H9 (cell line): ENCODE data around the gene IL36B. TPM values are rescaled to one million over a fixed set of nuclear protein-coding genes. Genes with fewer than 3 reads are reported as not detected.

ENCODE experiments used
- DNase-seq: peaks from one replicate; pipeline ENCODE4 v3.0.0-alpha.2; 2017
- H2AFZ ChIP-seq: one replicate; pipeline ENCODE4 v1.6.1; 2013; ENCODE audit warnings: mild to moderate bottlenecking, low read length, control low read depth, moderate library complexity
- H2AK5ac ChIP-seq: 2 replicates; pipeline ENCODE4 v1.6.1; 2013; ENCODE audit warnings: low read length, control low read depth, mixed read lengths; ENCODE audit not compliant: insufficient read length
- H2BK120ac ChIP-seq: one replicate; pipeline ENCODE4 v1.6.1; 2013; ENCODE audit warnings: low read depth, mild to moderate bottlenecking, low read length, control low read depth, inconsistent platforms; ENCODE audit not compliant: poor library complexity, severe bottlenecking
- H2BK12ac ChIP-seq: 2 replicates; pipeline ENCODE4 v1.6.1; 2013; ENCODE audit warnings: low read length, control low read depth, mixed read lengths, low read depth; ENCODE audit not compliant: insufficient read length
- H2BK15ac ChIP-seq: 2 replicates; pipeline ENCODE4 v1.6.1; 2013; ENCODE audit warnings: low read depth, low read length, control low read depth
- H2BK20ac ChIP-seq: one replicate; pipeline ENCODE4 v1.6.1; 2013; ENCODE audit warnings: low read depth, mild to moderate bottlenecking, low read length, control low read depth, inconsistent platforms; ENCODE audit not compliant: poor library complexity, severe bottlenecking
- H2BK5ac ChIP-seq: 2 replicates; pipeline ENCODE4 v1.6.1; 2013; ENCODE audit warnings: low read length, control low read depth, mixed read lengths; ENCODE audit not compliant: insufficient read length
- H3K14ac ChIP-seq: 2 replicates; pipeline ENCODE4 v1.6.1; 2013; ENCODE audit warnings: low read length, control low read depth; ENCODE audit not compliant: insufficient read depth
- H3K18ac ChIP-seq: 2 replicates; pipeline ENCODE4 v1.6.1; 2013; ENCODE audit warnings: low read depth, mild to moderate bottlenecking, mixed read lengths, low read length, control low read depth; ENCODE audit not compliant: insufficient read length
- H3K23ac ChIP-seq: 2 replicates; pipeline ENCODE4 v1.6.1; 2013; ENCODE audit warnings: low read length, control low read depth, mixed read lengths, low read depth; ENCODE audit not compliant: insufficient read length
- H3K23me2 ChIP-seq: 2 replicates; pipeline ENCODE4 v1.6.1; 2013; ENCODE audit warnings: low read depth, mild to moderate bottlenecking, mixed read lengths, low read length, control low read depth; ENCODE audit not compliant: insufficient read length, poor library complexity, severe bottlenecking
- H3K27ac ChIP-seq: 2 replicates; pipeline ENCODE4 v1.5.1; 2013; ENCODE audit warnings: low read length, control low read depth, mixed read lengths, low read depth; ENCODE audit not compliant: insufficient read length
- H3K27me3 ChIP-seq: 2 replicates; pipeline ENCODE4 v1.6.1; 2013; ENCODE audit warnings: low read length, control low read depth, inconsistent platforms; ENCODE audit not compliant: insufficient read depth
- H3K4ac ChIP-seq: 2 replicates; pipeline ENCODE4 v1.6.1; 2013; ENCODE audit warnings: low read depth, mild to moderate bottlenecking, control low read depth, inconsistent platforms, low read length, moderate library complexity
- H3K4me1 ChIP-seq: 2 replicates; pipeline ENCODE4 v1.6.1; 2013; ENCODE audit warnings: low read length, control low read depth, inconsistent platforms; ENCODE audit not compliant: insufficient read depth
- H3K4me2 ChIP-seq: 2 replicates; pipeline ENCODE4 v1.6.1; 2013; ENCODE audit warnings: low read length, control low read depth, mixed read lengths; ENCODE audit not compliant: insufficient read length, insufficient read depth
- H3K56ac ChIP-seq: 2 replicates; pipeline ENCODE4 v1.6.1; 2013; ENCODE audit warnings: low read depth, mild to moderate bottlenecking, mixed read lengths, low read length, control low read depth; ENCODE audit not compliant: insufficient read length
- H3K79me1 ChIP-seq: 2 replicates; pipeline ENCODE4 v1.6.1; 2013; ENCODE audit warnings: low read depth, mild to moderate bottlenecking, moderate library complexity, low read length, control low read depth, inconsistent platforms; ENCODE audit not compliant: insufficient read depth, poor library complexity, severe bottlenecking
- H3K79me2 ChIP-seq: 2 replicates; pipeline ENCODE4 v1.6.1; 2013; ENCODE audit warnings: low read length, control low read depth, inconsistent platforms; ENCODE audit not compliant: insufficient read depth
- H3K9ac ChIP-seq: 2 replicates; pipeline ENCODE4 v1.6.1; 2013; ENCODE audit warnings: low read length, control low read depth, mixed read lengths; ENCODE audit not compliant: insufficient read length; ENCODE audit errors: extremely low read depth
- H3K9me3 ChIP-seq: one replicate; pipeline ENCODE4 v1.6.1; 2013; ENCODE audit warnings: low read depth, low read length, inconsistent platforms; ENCODE audit not compliant: control insufficient read depth
- H3T11ph ChIP-seq: one replicate; pipeline ENCODE4 v1.6.1; 2013; ENCODE audit warnings: mild to moderate bottlenecking, low read length, control low read depth, inconsistent platforms
- H4K20me1 ChIP-seq: one replicate; pipeline ENCODE4 v1.6.1; 2013; ENCODE audit not compliant: control insufficient read depth, insufficient read length, insufficient read depth
- H4K5ac ChIP-seq: 2 replicates; pipeline ENCODE4 v1.6.1; 2013; ENCODE audit warnings: low read depth, mild to moderate bottlenecking, mixed read lengths, low read length, control low read depth; ENCODE audit not compliant: insufficient read length
- H4K8ac ChIP-seq: replicated peaks from 2 replicates; pipeline ENCODE4 v1.6.1; 2013; ENCODE audit warnings: low read length, control low read depth, mixed read lengths, low read depth; ENCODE audit not compliant: insufficient read length
- H4K91ac ChIP-seq: 2 replicates; pipeline ENCODE4 v1.6.1; 2013; ENCODE audit warnings: low read depth, mild to moderate bottlenecking, moderate library complexity, mixed read lengths, low read length, control low read depth; ENCODE audit not compliant: insufficient read length
- H3K27ac Mint-ChIP-seq, 3 experiments: 2 replicates in 2 of 3; 3 replicates in 1 of 3; pipeline ENCODE4 v1.8.0; 2020 to 2021; ENCODE audit warnings: mixed read lengths in 3 of 3, mild to moderate bottlenecking in 1 of 3, moderate library complexity in 1 of 3
- H3K27me3 Mint-ChIP-seq: 2 replicates; pipeline ENCODE4 v1.8.0; 2021; ENCODE audit warnings: low read depth, mild to moderate bottlenecking, moderate library complexity, mixed read lengths
- H3K36me3 Mint-ChIP-seq, 3 experiments: 2 replicates in 2 of 3; 3 replicates in 1 of 3; pipeline ENCODE4 v1.8.0; 2020 to 2021; ENCODE audit warnings: low read depth in 3 of 3, mixed read lengths in 3 of 3; ENCODE audit not compliant: insufficient read depth in 1 of 3
- H3K4me1 Mint-ChIP-seq, 2 experiments: 2 replicates each; pipeline ENCODE4 v1.8.0; 2020; ENCODE audit warnings: mixed read lengths in 2 of 2
- H3K4me3 Mint-ChIP-seq, 2 experiments: 2 replicates in 1 of 2; 3 replicates in 1 of 2; pipeline ENCODE4 v1.8.0; 2020 to 2021; ENCODE audit warnings: mild to moderate bottlenecking in 2 of 2, mixed read lengths in 2 of 2, moderate library complexity in 1 of 2
- H3K9me3 Mint-ChIP-seq, 2 experiments: 2 replicates in 1 of 2; 3 replicates in 1 of 2; pipeline ENCODE4 v1.8.0; 2020; ENCODE audit warnings: mild to moderate bottlenecking in 2 of 2, mixed read lengths in 2 of 2, moderate library complexity in 1 of 2
- CTCF ChIP-seq: fragments of 200-600 bp; sonication (generic); conservative IDR thresholded peaks from 3 replicates; pipeline ENCODE4 v1.8.0; 2021; ENCODE audit warnings: antibody characterized with exemption, mild to moderate bottlenecking
- WGBS: extraction: QIAGEN DNeasy Blood & Tissue Kit; methylation state at CpG from one replicate; pipeline ENCODE4 v1.1.7; 2013; ENCODE audit warnings: missing lambda C conversion rate, low lambda C conversion rate, mixed read lengths; ENCODE audit not compliant: insufficient read length; ENCODE audit errors: extremely low coverage; 5-methylcytosine and 5-hydroxymethylcytosine counted together
- total RNA-seq: library from RNA; stranded (reverse); gene quantifications from 2 replicates; pipeline ENCODE4 v1.2.1, GENCODE V29; 2021

IL36B gene
- total RNA-seq, 1 experiment from 2014 or later, result not detected

- H3K4me1 ChIP-seq, result no peaks in the 10 kb centered on the region
- no peak overlapping the region for H4K91ac ChIP-seq
- no peak overlapping the region for H2BK20ac ChIP-seq
- no peaks in the 10 kb centered on the region for H3K23me2 ChIP-seq
- H3T11ph ChIP-seq, result no peak overlapping the region
- no peak overlapping the region for H3K56ac ChIP-seq
- H3K23ac ChIP-seq, result no peak overlapping the region
- no peak overlapping the region for H2BK120ac ChIP-seq
- Mint-ChIP-seq H3K4me3 (no peak overlapping the region), H3K27ac (no peak overlapping the region; a peak in 1 of 7 replicates), H3K27me3 (peaks cover 83% of the 10 kb centered on the region), H3K36me3 (peaks cover 0 to 2% (median 0%) of the 10 kb centered on the region in 3 experiments; a peak in 2 of 7 replicates), H3K9me3 (peaks cover 11 to 45% of the 10 kb centered on the region in 2 experiments; a peak in 4 of 5 replicates), H3K4me1 (no peaks in the 10 kb centered on the region)
- H3K9me3 ChIP-seq, result no peaks in the 10 kb centered on the region
- no peak overlapping the region for H3K4ac ChIP-seq
- no peak overlapping the region for H2BK5ac ChIP-seq
- H3K27ac ChIP-seq, result no peak overlapping the region
- no peak overlapping the region for H2AK5ac ChIP-seq
- H4K20me1 ChIP-seq, result no peaks in the 10 kb centered on the region
- no peak overlapping the region for H3K4me2 ChIP-seq
- H2AFZ ChIP-seq, result no peak overlapping the region
- H2BK12ac ChIP-seq, result no peak overlapping the region
- H4K5ac ChIP-seq, result no peak overlapping the region
- H3K79me2 ChIP-seq, result no peaks in the 10 kb centered on the region
- peaks cover 2% of the 10 kb centered on the region; the same call in 1 of the 2 replicates for H3K27me3 ChIP-seq
- no peak for DNase-seq
- WGBS, result no CpG with 5 or more reads among the region's 5 CpGs
- no peak for TF ChIP-seq CTCF
- H3K79me1 ChIP-seq, result no peaks in the 10 kb centered on the region
- no peak overlapping the region for H3K14ac ChIP-seq
- H3K9ac ChIP-seq, result no peak overlapping the region
- H2BK15ac ChIP-seq, result no peak overlapping the region
- no peak overlapping the region for H3K18ac ChIP-seq
- H4K8ac ChIP-seq, result no peak overlapping the region
Observed at GRCh38 chr2:113064281-113064680, 11.6 kb upstream of the IL36B start.
